HG03558 (cell line): ENCODE measurements around the gene NDRG4.

Experiments used
- ATAC-seq: cut with Tn5 transposase; IDR thresholded peaks from one replicate; pipeline ENCODE4 v1.9.1; 2021; ENCODE audit warnings: moderate number of reproducible peaks; ENCODE audit not compliant: unreplicated experiment; ENCODE audit errors: extremely low read depth

The NDRG4 gene

GRCh38 chr16:58536278-58536677, 36.3 kb downstream of the NDRG4 start:
- ATAC-seq: no peak

- no peak for ATAC-seq
Measured at GRCh38 chr16:58537124-58537906, 37.4 kb downstream of the NDRG4 start.

GRCh38 chr16:58541711-58542110, 41.8 kb downstream of the NDRG4 start:
- no peak for ATAC-seq

- no peak for ATAC-seq
Measured at GRCh38 chr16:58542291-58542690, 42.3 kb downstream of the NDRG4 start.

- ATAC-seq: no peak
Measured at GRCh38 chr16:58543685-58544084, 43.7 kb downstream of the NDRG4 start.

- no peak for ATAC-seq
Measured at GRCh38 chr16:58548378-58548777, 48.4 kb downstream of the NDRG4 start.

- no peak for ATAC-seq
Measured at GRCh38 chr16:58551496-58551895, 51.6 kb downstream of the NDRG4 start.

- ATAC-seq: no peak
Measured at GRCh38 chr16:58556678-58557077, 56.7 kb downstream of the NDRG4 start.
